Measurements from ENCODE around the gene PRPF8.

The PRPF8 gene

DNA sequence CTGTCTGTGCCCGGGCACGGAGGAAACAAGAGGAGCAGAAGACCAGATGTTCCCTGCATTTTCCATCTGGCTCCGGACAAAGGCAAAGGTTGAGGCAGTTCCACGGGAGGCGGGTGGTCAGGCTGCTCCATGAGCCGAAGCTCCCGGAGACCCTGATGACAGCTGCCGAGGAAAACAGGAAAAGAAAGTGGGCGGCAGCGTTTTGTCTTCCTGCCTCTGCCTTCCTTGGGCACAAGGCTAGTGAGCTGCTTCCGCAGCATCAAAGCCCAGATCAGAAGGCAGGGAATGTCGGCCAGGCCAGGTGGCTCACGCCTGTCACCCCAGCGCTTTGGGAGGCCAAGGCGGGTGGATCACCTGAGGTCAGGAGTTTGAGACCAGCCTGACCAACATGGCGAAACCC, 72.3 kb downstream of the PRPF8 start:
- no peak overlapping the region for H3K9ac ChIP-seq (ENCODE audit: low read length)
- H3K4me1 ChIP-seq (ENCODE audit: insufficient read depth, low read length, severe bottlenecking) = peaks cover 21% of the 10 kb centered on the region
- H3K4me2 ChIP-seq (ENCODE audit: low read length) = no peak overlapping the region
- no peaks in the 10 kb centered on the region for H3F3A ChIP-seq (ENCODE audit: insufficient read depth, low read length)
- no peaks in the 10 kb centered on the region for H3K9me3 ChIP-seq (ENCODE audit: low read length)
- no peak for TF ChIP-seq EZH2 (IDR thresholded peaks at IDR 0.05; ENCODE audit: borderline replicate concordance, low read length)
- TF ChIP-seq, protein P1, sequence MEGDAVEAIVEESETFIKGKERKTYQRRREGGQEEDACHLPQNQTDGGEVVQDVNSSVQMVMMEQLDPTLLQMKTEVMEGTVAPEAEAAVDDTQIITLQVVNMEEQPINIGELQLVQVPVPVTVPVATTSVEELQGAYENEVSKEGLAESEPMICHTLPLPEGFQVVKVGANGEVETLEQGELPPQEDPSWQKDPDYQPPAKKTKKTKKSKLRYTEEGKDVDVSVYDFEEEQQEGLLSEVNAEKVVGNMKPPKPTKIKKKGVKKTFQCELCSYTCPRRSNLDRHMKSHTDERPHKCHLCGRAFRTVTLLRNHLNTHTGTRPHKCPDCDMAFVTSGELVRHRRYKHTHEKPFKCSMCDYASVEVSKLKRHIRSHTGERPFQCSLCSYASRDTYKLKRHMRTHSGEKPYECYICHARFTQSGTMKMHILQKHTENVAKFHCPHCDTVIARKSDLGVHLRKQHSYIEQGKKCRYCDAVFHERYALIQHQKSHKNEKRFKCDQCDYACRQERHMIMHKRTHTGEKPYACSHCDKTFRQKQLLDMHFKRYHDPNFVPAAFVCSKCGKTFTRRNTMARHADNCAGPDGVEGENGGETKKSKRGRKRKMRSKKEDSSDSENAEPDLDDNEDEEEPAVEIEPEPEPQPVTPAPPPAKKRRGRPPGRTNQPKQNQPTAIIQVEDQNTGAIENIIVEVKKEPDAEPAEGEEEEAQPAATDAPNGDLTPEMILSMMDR (IDR thresholded peaks at IDR 0.05; ENCODE audit: low read length) = no peak
- H3K9me2 ChIP-seq (ENCODE audit: low read depth, low read length) = no peaks in the 10 kb centered on the region
- H3K36me3 ChIP-seq (ENCODE audit: insufficient read depth, low read length) = peaks cover 81% of the 10 kb centered on the region
- no peaks in the 10 kb centered on the region for H3K79me2 ChIP-seq (ENCODE audit: insufficient read depth, low read length)
- H2AFZ ChIP-seq (ENCODE audit: low read length) = no peak overlapping the region
- H3K4me3 ChIP-seq (ENCODE audit: low read depth, low read length, poor library complexity, severe bottlenecking) = no peak overlapping the region
- no peaks in the 10 kb centered on the region for H4K20me1 ChIP-seq (ENCODE audit: insufficient read depth, low read length)
- no peaks in the 10 kb centered on the region for H3K27me3 ChIP-seq (ENCODE audit: insufficient read depth, low read length)
- H3K27ac ChIP-seq (ENCODE audit: low read depth, low read length, poor library complexity, severe bottlenecking) = no peak overlapping the region

DNA sequence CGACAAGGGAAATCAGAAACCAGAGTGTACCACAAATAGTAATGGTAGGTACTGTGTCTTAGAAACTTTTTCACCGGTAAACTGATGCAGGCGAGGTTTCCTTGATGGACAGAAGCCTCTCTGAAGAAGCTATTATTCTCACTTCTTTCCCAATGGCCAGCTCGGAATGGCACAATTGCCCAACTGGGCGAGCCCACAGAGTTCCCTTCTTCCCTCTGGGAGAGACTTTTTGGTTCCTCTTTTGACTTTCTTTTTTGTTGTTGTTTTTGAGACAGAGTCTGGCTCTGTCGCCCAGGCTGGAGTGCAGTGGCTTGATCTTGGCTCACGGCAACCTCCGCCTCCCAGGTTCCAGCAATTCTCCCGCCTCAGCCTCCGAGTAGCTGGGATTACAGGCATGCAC, 73.0 kb downstream of the PRPF8 start:
- H3K36me3 ChIP-seq (ENCODE audit: insufficient read depth, low read length) = peaks cover 81% of the 10 kb centered on the region

DNA sequence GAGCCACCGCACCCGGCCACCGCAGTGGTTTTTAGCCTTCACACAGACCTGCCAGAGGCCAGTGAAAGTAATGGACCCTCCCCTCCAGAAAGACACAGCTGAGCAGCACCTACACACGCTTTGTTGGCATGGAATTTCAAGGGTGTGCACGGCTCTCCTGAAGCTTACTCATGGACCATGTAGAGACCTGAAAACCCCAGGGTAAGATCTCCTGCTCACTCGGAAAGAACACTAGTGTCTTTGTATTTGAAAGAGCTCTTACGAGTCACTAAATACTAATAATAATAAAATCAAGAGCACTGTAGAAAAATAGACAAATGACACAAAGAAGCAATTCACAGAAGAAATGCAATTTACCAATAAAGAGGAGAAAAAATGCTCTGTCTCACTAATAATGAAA, 76.0 kb downstream of the PRPF8 start:
- no peaks in the 10 kb centered on the region for H4K20me1 ChIP-seq (ENCODE audit: insufficient read depth, low read length)
- no peak overlapping the region for H3K4me3 ChIP-seq (ENCODE audit: low read depth, low read length, poor library complexity, severe bottlenecking)
- H3K36me3 ChIP-seq (ENCODE audit: insufficient read depth, low read length) = peaks cover 82% of the 10 kb centered on the region
- H3K4me2 ChIP-seq (ENCODE audit: low read length) = no peak overlapping the region
- H3F3A ChIP-seq (ENCODE audit: insufficient read depth, low read length) = no peaks in the 10 kb centered on the region
- H3K9me3 ChIP-seq (ENCODE audit: low read length) = no peaks in the 10 kb centered on the region
- H3K27me3 ChIP-seq (ENCODE audit: insufficient read depth, low read length) = no peaks in the 10 kb centered on the region
- no peak overlapping the region for H3K9ac ChIP-seq (ENCODE audit: low read length)
- no peaks in the 10 kb centered on the region for H3K9me2 ChIP-seq (ENCODE audit: low read depth, low read length)
- peak overlapping the region; percentile 89 for H3K27ac ChIP-seq (ENCODE audit: low read depth, low read length, poor library complexity, severe bottlenecking)
- no peak overlapping the region for H2AFZ ChIP-seq (ENCODE audit: low read length)
- H3K4me1 ChIP-seq (ENCODE audit: insufficient read depth, low read length, severe bottlenecking) = peaks cover 38% of the 10 kb centered on the region
- no peaks in the 10 kb centered on the region for H3K79me2 ChIP-seq (ENCODE audit: insufficient read depth, low read length)
- TF ChIP-seq, protein P1 (IDR thresholded peaks at IDR 0.05; ENCODE audit: low read length) = no peak
- TF ChIP-seq EZH2 (IDR thresholded peaks at IDR 0.05; ENCODE audit: borderline replicate concordance, low read length) = no peak

More for the DNA sequence above, 73.0 kb downstream of the PRPF8 start:
- Histone ChIP-seq H3K4me3 (ENCODE audit: low read depth, low read length, poor library complexity, severe bottlenecking) (no peak overlapping the region), H3K9me2 (ENCODE audit: low read depth, low read length) (no peaks in the 10 kb centered on the region), H3K27ac (ENCODE audit: low read depth, low read length, poor library complexity, severe bottlenecking) (no peak overlapping the region), H2AFZ (ENCODE audit: low read length) (no peak overlapping the region), H3F3A (ENCODE audit: insufficient read depth, low read length) (no peaks in the 10 kb centered on the region), H4K20me1 (ENCODE audit: insufficient read depth, low read length) (no peaks in the 10 kb centered on the region), H3K4me2 (ENCODE audit: low read length) (no peak overlapping the region), H3K79me2 (ENCODE audit: insufficient read depth, low read length) (no peaks in the 10 kb centered on the region), H3K4me1 (ENCODE audit: insufficient read depth, low read length, severe bottlenecking) (peaks cover 28% of the 10 kb centered on the region), H3K9me3 (ENCODE audit: low read length) (no peaks in the 10 kb centered on the region), H3K9ac (ENCODE audit: low read length) (no peak overlapping the region), H3K27me3 (ENCODE audit: insufficient read depth, low read length) (no peaks in the 10 kb centered on the region)
- TF ChIP-seq EZH2 (IDR thresholded peaks at IDR 0.05; ENCODE audit: borderline replicate concordance, low read length) = no peak
- TF ChIP-seq, protein P1 (IDR thresholded peaks at IDR 0.05; ENCODE audit: low read length) = no peak
